HG02763 (cell line): ENCODE data around the gene CLEC4C.

ENCODE experiments used
- ATAC-seq: cut with Tn5 transposase; IDR thresholded peaks from one replicate; pipeline ENCODE4 v1.9.1; 2021; ENCODE audit warnings: mild to moderate bottlenecking, moderate library complexity; ENCODE audit not compliant: unreplicated experiment

CLEC4C gene

DNA sequence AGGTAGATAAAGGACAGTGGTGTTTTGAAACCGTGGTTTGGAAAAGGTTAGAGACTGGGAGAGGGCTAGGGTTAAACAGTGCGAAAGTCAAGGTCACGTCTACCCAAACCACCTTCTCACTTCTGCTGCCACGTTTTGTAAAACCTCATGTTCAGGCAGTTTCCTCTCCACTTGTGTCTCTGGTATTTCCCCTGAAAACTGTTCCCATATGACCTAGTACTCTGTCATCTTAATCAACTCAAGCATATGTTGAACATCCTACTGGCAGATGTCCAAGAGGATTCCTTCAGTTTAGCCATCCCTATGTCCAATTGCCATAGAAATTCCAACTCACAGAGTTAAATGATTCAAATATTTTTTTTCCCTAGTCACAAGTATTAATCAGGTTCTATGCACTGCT lies 17.4 kb downstream of the CLEC4C start:
- no peak for ATAC-seq

DNA sequence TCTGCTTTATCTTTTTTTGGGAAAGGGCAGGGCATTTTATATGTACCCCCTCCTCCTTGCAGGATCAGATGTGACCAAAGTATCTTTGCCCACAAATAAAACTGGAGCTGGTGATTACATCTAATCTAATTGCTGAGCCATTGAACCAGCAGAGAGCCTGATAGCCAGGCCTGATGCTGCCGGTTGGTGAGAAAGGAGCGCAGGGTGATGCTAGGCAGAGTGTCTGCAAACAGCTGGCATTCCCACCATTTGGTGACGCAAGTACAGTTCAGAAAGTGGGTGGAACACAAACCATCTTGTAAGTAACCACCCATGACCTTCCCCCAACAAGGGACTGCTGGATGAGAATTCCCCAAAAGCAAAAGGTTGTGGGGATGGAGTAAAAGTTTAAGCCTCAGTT lies 23.2 kb downstream of the CLEC4C start:
- ATAC-seq, result no peak

DNA sequence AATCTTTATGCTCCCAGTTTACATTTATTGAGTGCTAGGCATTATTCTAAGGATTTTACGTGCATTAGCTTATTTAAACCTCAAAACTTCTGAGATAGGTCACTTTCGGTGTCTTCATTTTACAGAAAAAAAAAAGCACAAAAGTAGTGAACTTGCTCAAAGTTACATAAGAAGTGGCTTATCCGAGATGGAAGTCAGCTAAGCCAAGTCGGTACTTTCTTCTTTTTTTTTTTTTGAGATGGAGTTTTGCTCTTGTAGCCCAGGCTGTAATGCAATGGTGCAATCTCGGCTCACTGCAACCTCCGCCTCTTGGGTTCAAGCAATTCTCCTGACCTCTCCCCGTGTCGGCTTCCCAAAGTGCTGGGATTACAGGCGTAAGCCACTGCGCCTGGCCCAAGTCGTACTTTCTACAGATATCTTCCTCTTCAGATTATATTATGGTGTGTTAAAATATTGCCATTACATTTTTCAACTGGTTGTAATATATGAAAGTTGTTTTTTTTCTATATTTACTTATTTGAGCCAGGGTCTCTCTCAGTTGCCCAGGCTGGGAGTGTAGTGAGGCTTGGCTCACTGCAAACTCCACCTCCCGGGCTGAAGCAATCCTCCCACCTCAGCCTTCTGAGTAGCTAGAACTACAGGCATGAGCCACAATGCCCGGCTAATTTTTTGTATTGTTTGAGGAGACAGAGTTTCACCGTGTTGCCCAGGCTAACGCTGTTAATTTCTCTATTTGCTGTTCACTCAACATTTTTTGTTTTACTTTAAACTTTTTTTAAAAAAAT lies 27.0 kb downstream of the CLEC4C start:
- no peak for ATAC-seq

DNA sequence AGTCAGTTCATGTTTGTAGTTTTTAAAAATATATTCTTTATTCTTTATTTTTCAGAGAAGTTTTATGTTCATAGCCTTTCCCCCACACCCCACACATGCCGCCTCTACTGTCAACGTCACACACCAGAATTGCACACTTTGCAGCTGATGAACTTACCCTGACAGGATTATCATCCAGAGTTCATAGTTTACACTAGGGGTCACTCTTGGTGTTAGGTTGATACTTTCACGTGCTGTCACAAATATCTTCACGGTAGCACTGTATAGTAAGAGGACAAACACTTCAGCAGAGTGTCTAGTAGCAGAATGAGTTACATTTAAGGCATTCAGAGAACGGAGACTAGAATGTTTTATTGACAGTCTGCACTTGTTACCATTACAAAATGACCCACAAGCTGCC lies 30.8 kb downstream of the CLEC4C start:
- ATAC-seq, result no peak

DNA sequence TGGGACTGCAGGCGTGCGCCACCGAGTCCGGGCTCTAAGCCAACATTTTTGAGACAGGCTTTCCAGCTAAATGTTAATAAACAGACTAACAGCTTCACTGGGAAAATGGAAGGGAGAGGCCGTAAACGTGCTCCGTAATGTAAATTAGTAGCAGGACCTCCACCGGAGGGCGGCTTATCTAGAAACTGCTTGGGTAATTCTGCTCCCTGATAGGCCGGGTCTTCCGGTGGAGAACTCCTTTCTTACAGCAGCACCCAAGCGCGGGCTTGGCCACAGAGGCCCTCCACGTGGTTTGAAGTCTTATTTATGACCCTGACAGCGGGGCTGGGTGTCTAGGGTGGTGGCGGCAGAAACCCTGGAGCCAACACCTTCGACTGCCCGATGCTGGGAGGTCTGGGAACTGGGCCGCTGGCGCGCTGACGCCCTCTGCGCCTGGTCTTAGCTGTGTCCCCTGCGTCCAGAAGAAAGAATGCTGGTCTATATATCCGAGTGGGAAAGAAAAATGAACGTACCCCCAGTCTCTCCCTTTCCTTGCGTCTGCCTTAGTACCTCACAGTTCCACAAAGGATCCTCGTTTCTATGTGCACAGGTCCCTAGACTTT lies 34.2 kb downstream of the CLEC4C start:
- ATAC-seq, result no peak

DNA sequence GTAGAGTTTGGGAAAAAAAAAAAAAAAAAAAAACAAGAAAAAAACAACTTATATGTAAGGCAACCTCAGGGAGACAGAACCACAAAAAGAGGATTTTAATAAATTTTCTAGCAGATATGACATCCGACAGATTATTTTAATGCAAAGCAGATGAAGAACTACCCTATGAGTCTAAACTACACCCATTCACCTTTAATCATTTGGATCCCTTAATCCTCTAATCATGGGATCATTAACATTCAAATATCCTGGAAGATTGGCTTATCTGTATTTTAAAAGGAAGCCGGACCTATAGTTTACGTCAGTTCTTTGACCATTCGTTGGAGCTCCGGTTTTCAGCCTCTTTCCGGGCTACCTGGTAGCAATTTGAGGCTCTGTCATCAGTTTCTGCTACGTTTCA lies 36.0 kb downstream of the CLEC4C start, which contains the start of gene DPPA3:
Gene DPPA3, plus strand, starts transcription at position 301 of the 400 bp plus-strand sequence. CDS start 138 bp downstream, outside the sequence.
- ATAC-seq, result no peak

DNA sequence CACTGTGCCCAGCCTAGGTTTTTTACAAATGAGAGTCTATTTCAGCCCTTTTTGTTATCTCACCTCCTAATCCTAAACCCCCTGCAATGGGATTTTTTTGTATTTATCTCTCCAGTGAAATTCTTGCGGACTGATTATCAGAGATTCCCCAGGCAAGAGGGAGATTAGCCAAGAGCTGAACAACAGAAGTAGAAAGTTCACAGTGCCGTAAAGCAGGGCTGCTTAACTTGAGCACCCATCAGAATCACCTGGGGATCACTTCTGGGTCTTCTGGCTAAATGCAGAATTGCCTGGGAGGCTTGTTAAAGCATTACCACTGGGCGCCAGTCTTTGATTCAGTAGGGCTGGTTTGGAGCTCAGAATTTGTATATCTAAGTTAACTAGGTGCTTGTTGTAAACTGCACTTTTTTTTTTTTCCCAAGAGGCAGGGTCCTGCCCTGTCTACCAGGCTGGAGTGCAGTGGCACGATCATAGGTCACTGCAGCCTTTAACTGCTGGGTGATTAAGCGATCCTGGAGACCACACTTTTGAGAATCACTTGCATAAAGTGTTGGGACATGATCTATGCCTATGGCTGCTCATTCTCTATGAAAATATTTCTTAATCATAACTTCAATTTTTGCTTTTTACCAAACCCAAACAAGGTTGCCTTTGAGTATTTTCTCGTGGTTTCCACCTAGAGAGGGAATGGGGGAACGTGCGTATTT lies 37.1 kb downstream of the CLEC4C start:
- no peak for ATAC-seq

DNA sequence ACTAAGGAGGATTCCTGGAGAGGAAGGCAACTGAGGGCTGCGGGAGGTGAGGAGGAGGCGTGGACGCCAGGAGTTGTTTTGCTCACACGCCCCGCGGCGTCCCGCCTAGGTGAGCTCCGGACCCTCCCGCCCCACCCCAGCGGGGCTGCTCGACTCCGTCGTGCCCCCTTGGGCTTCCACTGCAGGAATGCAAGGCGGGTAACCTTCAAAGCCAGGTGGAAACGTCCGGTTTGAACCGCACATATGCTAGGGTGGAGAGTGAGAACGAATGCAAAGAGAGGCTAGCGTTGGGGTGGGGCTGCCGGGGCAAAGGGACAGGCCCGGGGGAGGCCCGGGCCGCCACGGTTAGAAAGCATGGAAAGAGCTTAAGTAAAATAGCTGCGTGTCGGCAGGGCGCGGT lies 41.3 kb downstream of the CLEC4C start:
- no peak for ATAC-seq

DNA sequence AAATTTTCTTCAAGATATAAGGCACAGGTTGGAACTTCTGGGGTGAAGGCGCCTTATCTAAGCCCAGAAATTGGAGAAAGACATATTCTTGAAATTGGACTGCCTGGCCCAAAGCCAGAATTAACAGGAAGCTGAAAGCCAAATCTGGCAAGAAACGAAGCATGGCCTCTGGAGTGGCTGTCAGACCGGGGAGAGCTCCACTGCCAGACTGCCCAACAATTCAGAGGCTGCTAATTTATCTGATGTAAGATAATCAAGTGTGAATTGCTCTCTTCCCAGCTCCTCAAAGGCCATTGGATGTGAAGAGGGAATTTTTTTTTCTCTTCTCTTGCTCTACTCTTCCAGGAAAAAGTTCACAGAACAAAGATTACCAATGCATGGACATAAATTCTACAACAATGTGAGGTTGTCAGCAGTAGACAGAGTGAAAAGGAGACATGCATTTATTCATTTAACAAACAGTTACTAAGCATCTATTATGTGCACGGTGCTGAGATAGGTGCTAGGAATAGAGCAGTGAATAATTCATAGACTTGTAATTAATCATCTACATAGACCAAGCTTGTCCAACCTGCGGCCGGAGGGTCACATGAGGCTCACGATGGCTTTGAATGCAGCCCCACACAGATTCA lies 51.5 kb downstream of the CLEC4C start, which contains the start of gene GDF3:
Gene GDF3, minus strand, starts transcription at position 210 of the 632 bp plus-strand sequence. Its CDS starts 47 bp downstream, at position 163.
- ATAC-seq, result no peak

DNA sequence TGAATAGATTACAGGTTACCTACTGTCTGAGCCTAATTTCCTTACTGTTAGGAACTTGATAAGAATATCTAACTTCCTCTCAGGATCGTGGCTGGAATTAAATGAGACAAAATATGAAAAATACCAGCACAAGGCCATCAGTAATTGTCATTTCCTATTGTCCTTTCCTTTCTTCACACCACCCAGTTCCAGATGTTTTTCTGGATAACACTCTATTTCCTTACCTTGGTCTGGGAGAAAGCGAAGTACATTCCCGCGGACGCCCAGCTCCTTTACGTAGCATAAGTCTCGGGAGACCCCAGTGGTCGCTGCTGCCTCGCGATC lies 52.0 kb downstream of the CLEC4C start:
- no peak for ATAC-seq

DNA sequence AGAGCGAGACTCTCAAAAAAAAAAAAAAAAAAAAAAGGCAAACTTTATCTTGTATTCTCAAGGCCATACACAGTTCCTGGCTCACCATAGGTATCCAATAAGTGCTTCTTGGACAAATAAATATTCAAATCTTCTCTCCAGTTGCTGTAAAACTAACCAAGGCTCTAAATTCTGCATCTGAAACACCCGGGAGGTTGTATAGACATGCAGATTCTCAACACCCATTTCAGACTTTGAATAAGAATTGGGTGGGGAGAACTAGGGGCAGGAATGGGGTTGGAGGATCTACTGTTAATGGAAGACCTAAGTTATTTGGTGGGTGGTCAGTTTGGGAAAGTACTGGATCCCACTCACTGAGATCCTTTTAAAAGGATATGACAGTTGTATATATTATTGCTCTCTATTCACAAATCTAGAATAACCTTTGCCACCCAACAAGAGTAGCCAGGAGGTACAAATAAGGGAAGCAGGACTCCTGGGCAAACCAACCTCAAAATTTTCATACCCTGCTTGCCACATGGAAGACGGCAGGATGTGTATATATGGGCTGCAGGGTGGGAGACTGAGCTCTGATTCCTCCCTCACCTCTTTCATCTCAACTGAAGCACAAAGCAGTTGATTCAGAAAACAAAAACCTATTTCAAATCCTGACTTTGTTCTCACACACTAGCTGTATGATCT lies 52.5 kb downstream of the CLEC4C start:
- ATAC-seq, result no peak

DNA sequence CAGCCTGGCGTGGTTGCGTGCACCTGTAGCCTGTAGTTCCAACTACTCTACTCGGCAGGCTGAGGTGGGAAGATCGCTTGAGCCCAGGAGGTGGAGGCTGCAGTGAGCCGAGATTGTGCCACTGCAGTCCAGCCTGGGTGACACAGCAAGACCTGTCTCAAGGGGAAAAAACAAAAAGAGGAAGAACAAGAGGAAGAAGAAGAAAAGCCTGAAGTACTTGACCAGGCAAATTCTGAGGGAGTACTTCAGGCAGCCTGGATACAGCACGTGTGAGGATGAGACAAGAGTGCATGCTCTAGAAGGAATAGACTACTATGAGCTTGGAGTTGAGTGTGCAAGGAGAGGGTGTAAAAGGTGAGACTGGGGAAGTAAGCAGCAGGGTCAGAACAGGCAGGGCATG lies 53.4 kb downstream of the CLEC4C start:
- no peak for ATAC-seq

DNA sequence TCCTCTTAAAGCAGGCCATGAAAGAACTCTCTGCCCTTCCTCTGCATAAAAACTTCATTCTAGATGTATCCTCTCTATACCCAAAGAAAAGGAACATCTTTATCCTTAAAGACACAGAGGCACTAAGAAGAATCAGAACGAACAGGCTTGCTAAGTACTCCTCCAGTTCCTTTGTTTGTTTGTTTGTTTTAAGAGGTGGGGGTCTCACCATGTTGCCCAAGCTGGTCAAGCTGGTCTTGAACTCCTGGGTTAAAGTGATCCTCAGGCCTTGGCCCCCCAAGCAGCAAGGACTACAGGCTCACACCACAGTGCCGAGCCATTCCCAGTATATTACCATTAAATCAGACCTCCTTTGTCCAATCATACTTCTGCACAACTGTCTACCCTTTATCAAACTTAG lies 65.6 kb downstream of the CLEC4C start:
- ATAC-seq, result no peak
